ENCODE measurements around the gene GTF3A. TPM values are rescaled to one million over a fixed set of nuclear protein-coding genes. Genes with fewer than 3 reads are reported as not detected.

The GTF3A gene
- total RNA-seq, 1 donor, result 111 TPM

DNA sequence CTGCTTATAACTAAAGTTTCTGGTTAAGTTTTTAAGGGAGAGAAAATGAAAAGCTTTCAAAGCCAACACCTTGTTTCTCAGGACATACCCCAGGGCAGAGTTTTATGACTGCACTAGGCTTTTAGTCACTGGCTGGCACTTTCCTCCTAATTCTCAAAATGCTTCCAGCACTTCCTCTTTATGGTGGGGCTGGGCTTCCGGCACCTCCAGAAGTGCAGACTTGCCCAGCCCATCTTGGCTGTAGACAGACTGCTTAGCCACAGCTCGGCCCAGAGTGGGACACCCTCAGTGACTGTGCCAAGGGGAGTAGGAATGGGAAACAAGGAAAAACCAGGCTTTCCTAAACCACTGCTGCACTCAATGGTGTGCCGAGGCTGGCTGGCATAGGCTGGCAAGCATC lies 23.2 kb upstream of the GTF3A start:
- Histone ChIP-seq H3K36me3 (ENCODE audit: insufficient read depth, low read length) (no peaks in the 10 kb centered on the region), H3K4me1 (ENCODE audit: insufficient read depth, low read length) (peaks cover 16% of the 10 kb centered on the region), H4K20me1 (ENCODE audit: insufficient read depth, low read length) (no peaks in the 10 kb centered on the region), H3K4me3 (ENCODE audit: insufficient read depth, low read length) (no peak overlapping the region), H3K27ac (ENCODE audit: low read depth, low read length) (no peak overlapping the region), H3K79me2 (ENCODE audit: insufficient read depth, low read length) (no peaks in the 10 kb centered on the region), H3K4me2 (ENCODE audit: insufficient read depth, low read length) (no peak overlapping the region), H3K27me3 (ENCODE audit: insufficient read depth, low read length) (peaks cover 4% of the 10 kb centered on the region), H3K9me3 (ENCODE audit: low read depth, low read length) (no peaks in the 10 kb centered on the region), H2AFZ (ENCODE audit: low read length) (no peak overlapping the region)
- no peak for DNase-seq (ENCODE audit: insufficient read length, low spot score, missing footprints)
- TF ChIP-seq, protein P1, sequence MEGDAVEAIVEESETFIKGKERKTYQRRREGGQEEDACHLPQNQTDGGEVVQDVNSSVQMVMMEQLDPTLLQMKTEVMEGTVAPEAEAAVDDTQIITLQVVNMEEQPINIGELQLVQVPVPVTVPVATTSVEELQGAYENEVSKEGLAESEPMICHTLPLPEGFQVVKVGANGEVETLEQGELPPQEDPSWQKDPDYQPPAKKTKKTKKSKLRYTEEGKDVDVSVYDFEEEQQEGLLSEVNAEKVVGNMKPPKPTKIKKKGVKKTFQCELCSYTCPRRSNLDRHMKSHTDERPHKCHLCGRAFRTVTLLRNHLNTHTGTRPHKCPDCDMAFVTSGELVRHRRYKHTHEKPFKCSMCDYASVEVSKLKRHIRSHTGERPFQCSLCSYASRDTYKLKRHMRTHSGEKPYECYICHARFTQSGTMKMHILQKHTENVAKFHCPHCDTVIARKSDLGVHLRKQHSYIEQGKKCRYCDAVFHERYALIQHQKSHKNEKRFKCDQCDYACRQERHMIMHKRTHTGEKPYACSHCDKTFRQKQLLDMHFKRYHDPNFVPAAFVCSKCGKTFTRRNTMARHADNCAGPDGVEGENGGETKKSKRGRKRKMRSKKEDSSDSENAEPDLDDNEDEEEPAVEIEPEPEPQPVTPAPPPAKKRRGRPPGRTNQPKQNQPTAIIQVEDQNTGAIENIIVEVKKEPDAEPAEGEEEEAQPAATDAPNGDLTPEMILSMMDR (IDR thresholded peaks at IDR 0.05; ENCODE audit: extremely low read depth, low read depth, low read length), result no peak

DNA sequence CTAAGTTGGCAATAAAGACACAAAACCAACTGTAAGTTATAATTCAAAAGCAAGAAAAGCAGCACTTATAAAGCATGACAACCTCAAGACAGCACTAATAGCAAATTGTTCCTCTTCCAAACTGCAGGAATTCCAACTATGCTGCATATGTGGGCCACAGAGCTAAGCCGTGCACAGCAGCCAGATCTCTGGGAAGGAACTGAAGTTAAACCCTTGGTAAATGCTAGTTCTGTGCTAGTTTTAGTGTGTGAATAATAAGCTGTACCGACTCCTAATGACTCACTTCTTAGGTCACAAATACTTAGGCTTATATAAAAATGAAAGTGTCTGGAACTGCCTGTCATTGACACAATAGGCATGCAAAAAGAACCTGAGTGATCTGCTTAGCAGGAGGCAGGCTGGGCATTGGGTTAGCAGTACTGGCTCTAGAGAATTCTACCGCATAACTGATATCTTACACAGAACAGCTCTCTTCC lies 21.2 kb upstream of the GTF3A start:
- peak overlapping the region; percentile 42 for H3K27ac ChIP-seq (ENCODE audit: low read depth, low read length)

DNA sequence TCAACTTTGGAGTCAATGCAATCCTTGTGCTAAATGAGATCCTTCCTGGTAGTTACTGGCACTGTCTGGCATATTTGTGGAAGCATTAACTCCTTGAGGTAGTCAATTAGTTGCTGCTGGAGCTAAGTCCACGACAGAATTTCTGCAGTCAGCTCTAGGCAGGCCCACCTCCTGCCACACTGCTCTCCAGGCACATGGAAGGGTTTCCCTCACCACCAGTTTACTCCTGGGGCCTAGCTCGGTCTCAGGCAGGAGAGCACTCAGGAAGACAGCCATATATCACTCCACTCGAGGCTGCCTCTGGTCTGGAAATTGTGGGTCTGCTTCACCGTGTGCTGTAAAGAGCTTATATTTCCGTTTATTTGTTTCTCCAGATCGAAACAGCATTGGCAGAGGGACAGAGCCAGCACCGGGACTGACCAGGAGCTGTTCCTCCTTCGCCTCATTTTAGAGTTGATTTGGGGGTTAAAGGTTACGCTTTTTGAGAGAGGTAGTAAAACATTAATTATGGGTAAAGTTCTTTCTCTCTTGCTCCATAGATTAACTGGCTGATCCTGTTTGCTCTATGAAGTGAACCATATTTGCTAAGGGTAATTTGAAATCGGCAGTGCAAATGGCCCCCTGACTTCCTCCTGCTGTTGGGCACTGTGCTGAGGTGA lies 20.6 kb upstream of the GTF3A start:
- Histone ChIP-seq H3K4me3 (ENCODE audit: insufficient read depth, low read length) (no peak overlapping the region), H3K9me3 (ENCODE audit: low read depth, low read length) (no peaks in the 10 kb centered on the region), H3K4me2 (ENCODE audit: insufficient read depth, low read length) (peak overlapping the region; percentile 29), H3K27me3 (ENCODE audit: insufficient read depth, low read length) (peaks cover 8% of the 10 kb centered on the region), H3K79me2 (ENCODE audit: insufficient read depth, low read length) (no peaks in the 10 kb centered on the region), H3K36me3 (ENCODE audit: insufficient read depth, low read length) (no peaks in the 10 kb centered on the region), H2AFZ (ENCODE audit: low read length) (peak overlapping the region; percentile 91), H3K27ac (ENCODE audit: low read depth, low read length) (peak overlapping the region; percentile 42), H3K4me1 (ENCODE audit: insufficient read depth, low read length) (peaks cover 16% of the 10 kb centered on the region), H4K20me1 (ENCODE audit: insufficient read depth, low read length) (no peaks in the 10 kb centered on the region)
- no peak for DNase-seq (ENCODE audit: insufficient read length, low spot score, missing footprints)
- TF ChIP-seq, protein P1 (IDR thresholded peaks at IDR 0.05; ENCODE audit: extremely low read depth, low read depth, low read length), result no peak

More for the DNA sequence above, 21.2 kb upstream of the GTF3A start:
- Histone ChIP-seq H3K36me3 (ENCODE audit: insufficient read depth, low read length) (no peaks in the 10 kb centered on the region), H3K79me2 (ENCODE audit: insufficient read depth, low read length) (no peaks in the 10 kb centered on the region), H3K4me3 (ENCODE audit: insufficient read depth, low read length) (no peak overlapping the region), H3K27me3 (ENCODE audit: insufficient read depth, low read length) (peaks cover 8% of the 10 kb centered on the region), H3K9me3 (ENCODE audit: low read depth, low read length) (no peaks in the 10 kb centered on the region), H2AFZ (ENCODE audit: low read length) (peak overlapping the region; percentile 91), H4K20me1 (ENCODE audit: insufficient read depth, low read length) (no peaks in the 10 kb centered on the region), H3K4me1 (ENCODE audit: insufficient read depth, low read length) (peaks cover 16% of the 10 kb centered on the region), H3K4me2 (ENCODE audit: insufficient read depth, low read length) (peak overlapping the region; percentile 29)
- TF ChIP-seq, protein P1 (IDR thresholded peaks at IDR 0.05; ENCODE audit: extremely low read depth, low read depth, low read length), result no peak
- DNase-seq (ENCODE audit: insufficient read length, low spot score, missing footprints), result peak; percentile 85

DNA sequence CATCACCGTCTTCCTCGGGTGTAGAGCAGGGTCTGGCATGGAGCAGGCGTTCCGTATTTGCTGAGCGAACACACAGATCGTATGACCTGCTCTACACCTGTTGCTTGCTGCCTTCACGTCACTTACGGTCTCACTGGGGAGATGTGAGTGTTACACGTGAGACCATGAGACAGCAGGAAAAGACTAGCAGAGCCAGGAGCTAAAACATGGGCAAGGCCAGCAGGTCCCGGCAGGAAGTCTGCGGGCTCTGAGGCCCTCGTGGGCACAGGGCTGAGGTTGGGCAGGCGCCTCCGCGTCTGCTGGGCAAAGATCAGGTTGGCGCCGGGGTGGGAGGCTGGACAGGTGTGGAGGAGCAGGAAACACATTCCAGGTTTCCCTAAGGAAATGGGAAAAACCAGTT lies 19.7 kb upstream of the GTF3A start:
- no peak for DNase-seq (ENCODE audit: insufficient read length, low spot score, missing footprints)
- no peak overlapping the region for H3K4me2 ChIP-seq (ENCODE audit: insufficient read depth, low read length)
- no peaks in the 10 kb centered on the region for H3K9me3 ChIP-seq (ENCODE audit: low read depth, low read length)
- peaks cover 16% of the 10 kb centered on the region for H3K4me1 ChIP-seq (ENCODE audit: insufficient read depth, low read length)
- no peak overlapping the region for H2AFZ ChIP-seq (ENCODE audit: low read length)
- no peak overlapping the region for H3K27ac ChIP-seq (ENCODE audit: low read depth, low read length)
- no peaks in the 10 kb centered on the region for H4K20me1 ChIP-seq (ENCODE audit: insufficient read depth, low read length)
- H3K36me3 ChIP-seq (ENCODE audit: insufficient read depth, low read length), result no peaks in the 10 kb centered on the region
- TF ChIP-seq, protein P1 (IDR thresholded peaks at IDR 0.05; ENCODE audit: extremely low read depth, low read depth, low read length), result no peak
- H3K27me3 ChIP-seq (ENCODE audit: insufficient read depth, low read length), result peaks cover 12% of the 10 kb centered on the region
- H3K4me3 ChIP-seq (ENCODE audit: insufficient read depth, low read length), result no peak overlapping the region
- no peaks in the 10 kb centered on the region for H3K79me2 ChIP-seq (ENCODE audit: insufficient read depth, low read length)

All from osteoblast (primary cell).